ENCODE results near the gene GART.

GART gene

GRCh38 chr21:33487996-33488395 lies 53.9 kb downstream of the GART start:
- ChIA-PET POLR2A (no interaction called here), CTCF (interaction anchor here (0.6 kb wide), 1 partner anchor 31 kb away, joined by 3 read pairs; no protein-coding TSS in a partner anchor)
- Histone ChIP-seq H3K9me3 (ENCODE audit: control extremely low read depth in 1 of 5, control insufficient read depth in 4 of 5, insufficient read depth in 2 of 5, low read depth in 1 of 5, low read length in 4 of 5) (no peaks in the 10 kb centered on the region), H3K4me1 (ENCODE audit: control extremely low read depth in 1 of 4, control insufficient read depth in 4 of 4, insufficient read depth in 4 of 4, low read length in 3 of 4) (peaks cover 2 to 14% (median 9%) of the 10 kb centered on the region in 4 experiments), H3K27me3 (replicated peaks in 2 of 5; ENCODE audit: control insufficient read depth in 4 of 5, insufficient read depth in 5 of 5, low read length in 4 of 5) (no peaks in the 10 kb centered on the region), H3K36me3 (ENCODE audit: control insufficient read depth in 4 of 4, insufficient read depth in 4 of 4, low read length in 3 of 4) (no peaks in the 10 kb centered on the region), H3K27ac (ENCODE audit: insufficient read depth in 1 of 2, low read depth in 1 of 2, low read length in 2 of 2, poor library complexity in 1 of 2, severe bottlenecking in 2 of 2) (no peak overlapping the region), H3K4me3 (ENCODE audit: control insufficient read depth in 1 of 7, extremely low read depth in 1 of 7, insufficient read depth in 4 of 7, low read depth in 2 of 7, low read length in 6 of 7) (no peak overlapping the region)
- no peak for DNase-seq
- WGBS (ENCODE audit: insufficient coverage): 88% methylated on average over 1 of the region's 5 CpGs

GRCh38 chr21:33481314-33481943 lies 60.5 kb downstream of the GART start:
- CTCF ChIA-PET: interaction anchor here (2.3 to 3.0 kb wide), 2 partner anchors 10 to 36 kb away, joined by 5 to 13 read pairs; partner anchors contain the start of gene DNAJC28
- POLR2A ChIA-PET: interaction anchor here (0.6 kb wide), 1 partner anchor 12 kb away, joined by 3 read pairs; no protein-coding TSS in a partner anchor
- no peak for DNase-seq
- 96% methylated on average over 8 of the region's 9 CpGs for WGBS (ENCODE audit: insufficient coverage)
- peaks cover 0 to 15% (median 13%) of the 10 kb centered on the region in 4 experiments for H3K4me1 ChIP-seq (ENCODE audit: control extremely low read depth in 1 of 4, control insufficient read depth in 4 of 4, insufficient read depth in 4 of 4, low read length in 3 of 4)
- H3K9me3 ChIP-seq (ENCODE audit: control extremely low read depth in 1 of 5, control insufficient read depth in 4 of 5, insufficient read depth in 2 of 5, low read depth in 1 of 5, low read length in 4 of 5): no peaks in the 10 kb centered on the region
- no peaks in the 10 kb centered on the region for H3K36me3 ChIP-seq (ENCODE audit: control insufficient read depth in 4 of 4, insufficient read depth in 4 of 4, low read length in 3 of 4)
- no peak overlapping the region for H3K27ac ChIP-seq (ENCODE audit: insufficient read depth in 1 of 2, low read depth in 1 of 2, low read length in 2 of 2, poor library complexity in 1 of 2, severe bottlenecking in 2 of 2)
- H3K27me3 ChIP-seq (replicated peaks in 2 of 5; ENCODE audit: control insufficient read depth in 4 of 5, insufficient read depth in 5 of 5, low read length in 4 of 5): no peaks in the 10 kb centered on the region
- H3K4me3 ChIP-seq (ENCODE audit: control insufficient read depth in 1 of 7, extremely low read depth in 1 of 7, insufficient read depth in 4 of 7, low read depth in 2 of 7, low read length in 6 of 7): no peak overlapping the region

- WGBS (ENCODE audit: insufficient coverage): 17% methylated on average over 6 of the region's 17 CpGs
- peak overlapping the region; percentile 87 to 95 for H3K27ac ChIP-seq (ENCODE audit: insufficient read depth in 1 of 2, low read depth in 1 of 2, low read length in 2 of 2, poor library complexity in 1 of 2, severe bottlenecking in 2 of 2)
- peaks cover 0 to 15% (median 13%) of the 10 kb centered on the region in 4 experiments for H3K4me1 ChIP-seq (ENCODE audit: control extremely low read depth in 1 of 4, control insufficient read depth in 4 of 4, insufficient read depth in 4 of 4, low read length in 3 of 4)
- no peaks in the 10 kb centered on the region for H3K9me3 ChIP-seq (ENCODE audit: control extremely low read depth in 1 of 5, control insufficient read depth in 4 of 5, insufficient read depth in 2 of 5, low read depth in 1 of 5, low read length in 4 of 5)
- no peaks in the 10 kb centered on the region for H3K27me3 ChIP-seq (replicated peaks in 2 of 5; ENCODE audit: control insufficient read depth in 4 of 5, insufficient read depth in 5 of 5, low read length in 4 of 5)
- H3K4me3 ChIP-seq (ENCODE audit: control insufficient read depth in 1 of 7, extremely low read depth in 1 of 7, insufficient read depth in 4 of 7, low read depth in 2 of 7, low read length in 6 of 7): peak overlapping the region; percentile 53 to 98 (median 91)
- H3K36me3 ChIP-seq (ENCODE audit: control insufficient read depth in 4 of 4, insufficient read depth in 4 of 4, low read length in 3 of 4): no peaks in the 10 kb centered on the region
- ChIA-PET CTCF (interaction anchor here (1.0 to 3.0 kb wide), 11 partner anchors 8 to 125 kb away, joined by 3 to 13 read pairs (median 4); partner anchors contain the start of gene DNAJC28), POLR2A (interaction anchor here (0.7 to 2.3 kb wide), 9 partner anchors 8 to 761 kb away, joined by 3 to 26 read pairs (median 4); partner anchors contain the start of genes DNAJC28, DONSON and SON)
- no peak for DNase-seq
Measured at GRCh38 chr21:33480481-33481103, 61.3 kb downstream of the GART start.

- Histone ChIP-seq H3K4me1 (ENCODE audit: control extremely low read depth in 1 of 4, control insufficient read depth in 4 of 4, insufficient read depth in 4 of 4, low read length in 3 of 4) (peaks cover 0 to 15% (median 13%) of the 10 kb centered on the region in 4 experiments), H3K27me3 (replicated peaks in 2 of 5; ENCODE audit: control insufficient read depth in 4 of 5, insufficient read depth in 5 of 5, low read length in 4 of 5) (no peaks in the 10 kb centered on the region), H3K27ac (ENCODE audit: insufficient read depth in 1 of 2, low read depth in 1 of 2, low read length in 2 of 2, poor library complexity in 1 of 2, severe bottlenecking in 2 of 2) (peak within 1 kb of the TSS; percentile 87 to 95), H3K4me3 (ENCODE audit: control insufficient read depth in 1 of 7, extremely low read depth in 1 of 7, insufficient read depth in 4 of 7, low read depth in 2 of 7, low read length in 6 of 7) (peak within 1 kb of the TSS; percentile 81 to 99 (median 91)), H3K9me3 (ENCODE audit: control extremely low read depth in 1 of 5, control insufficient read depth in 4 of 5, insufficient read depth in 2 of 5, low read depth in 1 of 5, low read length in 4 of 5) (no peaks in the 10 kb centered on the region), H3K36me3 (ENCODE audit: control insufficient read depth in 4 of 4, insufficient read depth in 4 of 4, low read length in 3 of 4) (no peaks in the 10 kb centered on the region)
- WGBS (ENCODE audit: insufficient coverage): 0% methylated on average over 64 of the region's 93 CpGs
- ChIA-PET POLR2A (interaction anchor here (0.6 to 2.3 kb wide), 14 partner anchors 9 to 1568 kb away, joined by 3 to 26 read pairs (median 4); partner anchors contain the start of genes DNAJC28, DONSON, IFNAR1 and SON), CTCF (interaction anchor here (1.0 to 3.0 kb wide), 11 partner anchors 9 to 125 kb away, joined by 3 to 13 read pairs (median 4); partner anchors contain the start of gene DNAJC28)
- DNase-seq: peak; percentile 97 to 99 (median 99)
Measured at GRCh38 chr21:33479679-33480480, 62.0 kb downstream of the GART start, which contains the start of gene TMEM50B. Gene TMEM50B, minus strand, starts transcription at chr21:33479974. Its CDS starts 11,089 bp downstream, at chr21:33468885.

- peaks cover 0 to 15% (median 13%) of the 10 kb centered on the region in 4 experiments for H3K4me1 ChIP-seq (ENCODE audit: control extremely low read depth in 1 of 4, control insufficient read depth in 4 of 4, insufficient read depth in 4 of 4, low read length in 3 of 4)
- under 1% methylated on average over 59 of the region's 68 CpGs for WGBS (ENCODE audit: insufficient coverage)
- H3K9me3 ChIP-seq (ENCODE audit: control extremely low read depth in 1 of 5, control insufficient read depth in 4 of 5, insufficient read depth in 2 of 5, low read depth in 1 of 5, low read length in 4 of 5): no peaks in the 10 kb centered on the region
- peak overlapping the region; percentile 85 to 95 for H3K27ac ChIP-seq (ENCODE audit: insufficient read depth in 1 of 2, low read depth in 1 of 2, low read length in 2 of 2, poor library complexity in 1 of 2, severe bottlenecking in 2 of 2)
- DNase-seq: peak; percentile 38 to 66 (median 57)
- H3K4me3 ChIP-seq (ENCODE audit: control insufficient read depth in 1 of 7, extremely low read depth in 1 of 7, insufficient read depth in 4 of 7, low read depth in 2 of 7, low read length in 6 of 7): peak overlapping the region; percentile 73 to 99 (median 90)
- POLR2A ChIA-PET: interaction anchor here (0.6 to 2.3 kb wide), 6 partner anchors 13 to 251 kb away, joined by 3 to 26 read pairs (median 4); partner anchors contain the start of genes DNAJC28, DONSON and IFNAR1
- no peaks in the 10 kb centered on the region for H3K36me3 ChIP-seq (ENCODE audit: control insufficient read depth in 4 of 4, insufficient read depth in 4 of 4, low read length in 3 of 4)
- no peaks in the 10 kb centered on the region for H3K27me3 ChIP-seq (replicated peaks in 2 of 5; ENCODE audit: control insufficient read depth in 4 of 5, insufficient read depth in 5 of 5, low read length in 4 of 5)
- CTCF ChIA-PET: interaction anchor here (1.3 to 3.0 kb wide), 6 partner anchors 10 to 126 kb away, joined by 3 to 13 read pairs (median 5); partner anchors contain the start of gene DNAJC28
Measured at GRCh38 chr21:33478935-33479678, 62.8 kb downstream of the GART start.

GRCh38 chr21:33478182-33478581 lies 63.7 kb downstream of the GART start:
- DNase-seq: no peak
- peak overlapping the region in 1 of 2 experiments; percentile 95 for H3K27ac ChIP-seq (ENCODE audit: insufficient read depth in 1 of 2, low read depth in 1 of 2, low read length in 2 of 2, poor library complexity in 1 of 2, severe bottlenecking in 2 of 2)
- H3K27me3 ChIP-seq (replicated peaks in 2 of 5; ENCODE audit: control insufficient read depth in 4 of 5, insufficient read depth in 5 of 5, low read length in 4 of 5): no peaks in the 10 kb centered on the region
- 85% methylated on average over 8 of the region's 9 CpGs for WGBS (ENCODE audit: insufficient coverage)
- no peaks in the 10 kb centered on the region for H3K36me3 ChIP-seq (ENCODE audit: control insufficient read depth in 4 of 4, insufficient read depth in 4 of 4, low read length in 3 of 4)
- H3K4me1 ChIP-seq (ENCODE audit: control extremely low read depth in 1 of 4, control insufficient read depth in 4 of 4, insufficient read depth in 4 of 4, low read length in 3 of 4): peaks cover 0 to 15% (median 13%) of the 10 kb centered on the region in 4 experiments
- CTCF ChIA-PET: no interaction called here
- no peaks in the 10 kb centered on the region for H3K9me3 ChIP-seq (ENCODE audit: control extremely low read depth in 1 of 5, control insufficient read depth in 4 of 5, insufficient read depth in 2 of 5, low read depth in 1 of 5, low read length in 4 of 5)
- peak overlapping the region in 6 of 7 experiments; percentile 73 to 99 (median 90) for H3K4me3 ChIP-seq (ENCODE audit: control insufficient read depth in 1 of 7, extremely low read depth in 1 of 7, insufficient read depth in 4 of 7, low read depth in 2 of 7, low read length in 6 of 7)
- POLR2A ChIA-PET: no interaction called here

Data from common myeloid progenitor, CD34-positive (primary cell).